Measurements from ENCODE around the gene SLC13A5.

The SLC13A5 gene

DNA sequence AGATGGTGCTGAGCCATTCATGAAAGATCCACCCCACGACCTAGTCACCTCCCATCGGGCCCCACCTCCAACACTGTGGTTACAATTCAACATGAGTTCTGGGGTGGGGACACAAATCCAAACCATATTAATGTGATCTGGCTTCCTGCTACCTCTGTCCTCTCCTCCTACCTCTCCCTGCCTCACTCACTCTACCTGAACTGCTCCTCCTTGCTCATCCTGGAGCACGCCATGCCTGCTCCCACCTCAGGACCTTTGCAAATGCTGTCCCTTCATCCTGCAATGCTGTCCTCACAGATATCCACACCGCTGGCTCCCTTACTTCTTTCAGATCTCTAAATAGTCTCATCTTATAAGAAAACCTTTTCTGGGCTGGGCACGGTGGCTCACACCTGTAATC is 10.8 kb upstream of the SLC13A5 start:
- Histone ChIP-seq H3F3A (ENCODE audit: low read depth) (no peaks in the 10 kb centered on the region), H3K4me1 (ENCODE audit: insufficient read depth, low read length, poor library complexity, severe bottlenecking) (no peaks in the 10 kb centered on the region), H3K4me2 (ENCODE audit: low read depth, low read length, poor library complexity, severe bottlenecking) (no peak overlapping the region), H3K36me3 (ENCODE audit: insufficient read depth, low read length) (no peaks in the 10 kb centered on the region), H3K9me3 (ENCODE audit: insufficient read depth, low read depth, low read length) (no peaks in the 10 kb centered on the region), H2AFZ (ENCODE audit: low read length) (no peak overlapping the region), H3K9ac (ENCODE audit: low read depth, low read length, poor library complexity, severe bottlenecking) (no peak overlapping the region), H3K79me2 (ENCODE audit: insufficient read depth, low read length) (no peaks in the 10 kb centered on the region), H3K9me2 (replicated peaks; ENCODE audit: low read depth, low read length) (no peaks in the 10 kb centered on the region), H3K27me3 (ENCODE audit: insufficient read depth, low read length, poor library complexity, severe bottlenecking) (no peaks in the 10 kb centered on the region), H3K4me3 (ENCODE audit: low read length, poor library complexity, severe bottlenecking) (no peak overlapping the region), H4K20me1 (ENCODE audit: insufficient read depth, low read length, poor library complexity, severe bottlenecking) (no peaks in the 10 kb centered on the region)
- TF ChIP-seq, protein P1, sequence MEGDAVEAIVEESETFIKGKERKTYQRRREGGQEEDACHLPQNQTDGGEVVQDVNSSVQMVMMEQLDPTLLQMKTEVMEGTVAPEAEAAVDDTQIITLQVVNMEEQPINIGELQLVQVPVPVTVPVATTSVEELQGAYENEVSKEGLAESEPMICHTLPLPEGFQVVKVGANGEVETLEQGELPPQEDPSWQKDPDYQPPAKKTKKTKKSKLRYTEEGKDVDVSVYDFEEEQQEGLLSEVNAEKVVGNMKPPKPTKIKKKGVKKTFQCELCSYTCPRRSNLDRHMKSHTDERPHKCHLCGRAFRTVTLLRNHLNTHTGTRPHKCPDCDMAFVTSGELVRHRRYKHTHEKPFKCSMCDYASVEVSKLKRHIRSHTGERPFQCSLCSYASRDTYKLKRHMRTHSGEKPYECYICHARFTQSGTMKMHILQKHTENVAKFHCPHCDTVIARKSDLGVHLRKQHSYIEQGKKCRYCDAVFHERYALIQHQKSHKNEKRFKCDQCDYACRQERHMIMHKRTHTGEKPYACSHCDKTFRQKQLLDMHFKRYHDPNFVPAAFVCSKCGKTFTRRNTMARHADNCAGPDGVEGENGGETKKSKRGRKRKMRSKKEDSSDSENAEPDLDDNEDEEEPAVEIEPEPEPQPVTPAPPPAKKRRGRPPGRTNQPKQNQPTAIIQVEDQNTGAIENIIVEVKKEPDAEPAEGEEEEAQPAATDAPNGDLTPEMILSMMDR (conservative IDR thresholded peaks at IDR 0.05; ENCODE audit: low read length): no peak
- no peak for TF ChIP-seq EZH2phosphoT487 (IDR thresholded peaks at IDR 0.05; ENCODE audit: borderline replicate concordance)

DNA sequence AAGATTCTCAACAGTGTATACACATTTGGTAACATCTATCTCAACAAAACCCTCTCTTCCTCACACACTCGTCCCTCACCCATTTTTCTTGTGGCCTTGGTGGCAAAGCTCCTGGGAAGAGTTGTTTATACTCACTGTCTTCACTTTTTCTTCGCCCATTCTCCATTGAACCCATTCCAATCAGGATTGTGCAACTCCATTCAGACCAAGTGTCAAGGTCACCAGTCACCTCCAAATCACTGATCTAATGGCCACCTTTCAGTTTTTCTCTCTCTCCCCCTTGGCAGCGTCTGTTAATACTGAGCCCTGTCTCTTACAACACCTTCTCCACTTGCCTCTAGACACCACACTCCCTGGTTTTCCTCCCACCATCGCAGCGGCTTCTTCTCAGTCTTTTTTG is 8.6 kb upstream of the SLC13A5 start:
- TF ChIP-seq, protein P1 (conservative IDR thresholded peaks at IDR 0.05; ENCODE audit: low read length): no peak
- no peak for TF ChIP-seq EZH2phosphoT487 (IDR thresholded peaks at IDR 0.05; ENCODE audit: borderline replicate concordance)
- Histone ChIP-seq H4K20me1 (ENCODE audit: insufficient read depth, low read length, poor library complexity, severe bottlenecking) (no peaks in the 10 kb centered on the region), H3K36me3 (ENCODE audit: insufficient read depth, low read length) (no peaks in the 10 kb centered on the region), H3K9me2 (replicated peaks; ENCODE audit: low read depth, low read length) (no peaks in the 10 kb centered on the region), H3K27me3 (ENCODE audit: insufficient read depth, low read length, poor library complexity, severe bottlenecking) (no peaks in the 10 kb centered on the region), H3K4me3 (ENCODE audit: low read length, poor library complexity, severe bottlenecking) (no peak overlapping the region), H3K4me2 (ENCODE audit: low read depth, low read length, poor library complexity, severe bottlenecking) (no peak overlapping the region), H3K79me2 (ENCODE audit: insufficient read depth, low read length) (no peaks in the 10 kb centered on the region), H3K4me1 (ENCODE audit: insufficient read depth, low read length, poor library complexity, severe bottlenecking) (no peaks in the 10 kb centered on the region), H3F3A (ENCODE audit: low read depth) (no peaks in the 10 kb centered on the region), H3K9me3 (ENCODE audit: insufficient read depth, low read depth, low read length) (no peaks in the 10 kb centered on the region), H3K9ac (ENCODE audit: low read depth, low read length, poor library complexity, severe bottlenecking) (no peak overlapping the region), H2AFZ (ENCODE audit: low read length) (no peak overlapping the region)

DNA sequence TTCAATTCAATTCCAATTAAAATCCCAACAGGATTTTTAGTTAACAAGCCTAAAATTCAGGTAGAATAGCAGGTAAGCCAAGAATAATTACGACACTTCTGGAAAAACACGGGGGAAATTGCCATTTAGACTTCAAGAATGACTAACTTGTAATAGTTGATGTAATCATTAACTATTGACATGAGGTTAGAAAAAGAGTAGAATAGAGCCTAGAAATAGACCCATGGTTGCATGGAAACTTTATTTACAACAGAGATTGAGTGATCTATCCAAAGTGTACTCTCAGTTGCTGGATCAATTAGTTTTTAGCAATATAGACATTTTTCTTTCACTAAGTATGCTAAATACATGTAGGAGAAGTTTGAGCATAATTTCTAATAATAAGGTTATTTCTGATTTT is 3.6 kb upstream of the SLC13A5 start:
- H2AFZ ChIP-seq (ENCODE audit: low read length): no peak overlapping the region
- no peaks in the 10 kb centered on the region for H3K9me3 ChIP-seq (ENCODE audit: insufficient read depth, low read depth, low read length)
- no peaks in the 10 kb centered on the region for H3K79me2 ChIP-seq (ENCODE audit: insufficient read depth, low read length)
- TF ChIP-seq, protein P1 (conservative IDR thresholded peaks at IDR 0.05; ENCODE audit: low read length): no peak
- no peak for TF ChIP-seq EZH2phosphoT487 (IDR thresholded peaks at IDR 0.05; ENCODE audit: borderline replicate concordance)
- H3K4me2 ChIP-seq (ENCODE audit: low read depth, low read length, poor library complexity, severe bottlenecking): no peak overlapping the region
- no peaks in the 10 kb centered on the region for H4K20me1 ChIP-seq (ENCODE audit: insufficient read depth, low read length, poor library complexity, severe bottlenecking)
- no peaks in the 10 kb centered on the region for H3K36me3 ChIP-seq (ENCODE audit: insufficient read depth, low read length)
- H3K4me3 ChIP-seq (ENCODE audit: low read length, poor library complexity, severe bottlenecking): no peak overlapping the region
- no peaks in the 10 kb centered on the region for H3F3A ChIP-seq (ENCODE audit: low read depth)
- no peaks in the 10 kb centered on the region for H3K27me3 ChIP-seq (ENCODE audit: insufficient read depth, low read length, poor library complexity, severe bottlenecking)
- no peak overlapping the region for H3K9ac ChIP-seq (ENCODE audit: low read depth, low read length, poor library complexity, severe bottlenecking)
- no peaks in the 10 kb centered on the region for H3K9me2 ChIP-seq (replicated peaks; ENCODE audit: low read depth, low read length)
- no peaks in the 10 kb centered on the region for H3K4me1 ChIP-seq (ENCODE audit: insufficient read depth, low read length, poor library complexity, severe bottlenecking)
